Measurements from ENCODE around the gene SCAI.

SCAI gene

DNA sequence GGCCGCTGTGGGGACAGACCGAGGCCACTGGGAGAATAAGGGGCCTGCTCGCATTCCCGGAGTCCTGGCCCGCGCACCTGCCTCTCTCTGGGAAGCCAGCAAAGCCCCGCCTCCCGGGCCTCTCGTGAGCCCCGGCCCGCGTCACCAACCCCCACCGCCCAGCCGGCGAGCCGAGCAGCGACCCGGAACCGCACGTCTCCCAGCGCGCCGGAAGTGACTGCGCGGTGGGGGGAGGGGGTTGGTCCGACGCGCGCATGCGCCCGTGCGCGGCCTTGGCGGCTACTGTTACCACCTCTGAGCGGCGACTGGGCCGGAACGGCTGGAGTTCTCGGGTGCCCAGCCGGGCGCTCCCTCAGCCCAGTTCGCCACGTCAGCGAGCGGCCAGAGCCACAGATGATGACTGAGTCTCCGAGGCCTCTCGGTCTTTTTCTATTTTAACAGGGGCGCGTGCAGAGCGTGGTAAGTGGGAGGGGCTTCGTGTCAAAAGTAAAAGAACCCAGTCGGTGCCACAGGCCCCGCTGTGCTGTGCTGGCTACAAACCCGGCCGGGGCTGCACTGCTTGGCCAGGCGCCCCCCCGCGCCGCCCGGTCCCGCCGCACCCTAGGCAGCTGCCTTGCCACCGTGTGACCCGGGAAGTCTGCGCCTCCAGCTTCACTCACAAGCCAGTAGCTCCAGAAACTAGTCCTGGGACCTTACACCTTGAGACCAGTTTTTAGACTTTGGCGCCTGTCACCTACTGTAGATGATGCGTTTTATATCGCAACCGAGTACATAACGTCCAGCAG is 202.2 kb downstream of the SCAI start, which contains the start of gene GOLGA1:
Gene GOLGA1, minus strand, starts transcription at position 190 of the 785 bp plus-strand sequence. CDS start 2,372 bp downstream, outside the sequence.
- DNase-seq = peak; percentile 99

- peak; percentile 98 for DNase-seq
Observed at GRCh38 chr9:124940521-124940893, 202.8 kb downstream of the SCAI start.

DNA sequence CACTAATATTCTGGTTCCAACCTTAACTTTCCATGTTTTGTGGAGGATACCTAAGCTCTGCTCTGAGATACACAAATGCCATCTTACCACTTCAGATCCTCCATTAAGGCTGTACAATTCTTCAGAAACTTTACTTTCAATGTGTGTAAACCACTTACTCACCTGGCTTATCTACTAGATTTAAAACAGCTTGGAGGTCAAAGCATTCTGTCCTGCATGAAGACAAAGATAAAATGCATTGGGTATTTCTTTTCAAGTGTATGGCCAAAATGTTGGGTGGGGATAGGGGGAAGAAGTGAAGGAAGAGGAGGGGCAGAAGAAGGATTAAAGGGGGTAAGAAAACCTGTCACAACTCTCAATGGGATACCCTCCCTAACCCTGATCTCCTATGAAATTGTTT is 203.4 kb downstream of the SCAI start:
- no peak for DNase-seq

GRCh38 chr9:124934290-124934689 is 209.0 kb downstream of the SCAI start:
- no peak for DNase-seq

DNA sequence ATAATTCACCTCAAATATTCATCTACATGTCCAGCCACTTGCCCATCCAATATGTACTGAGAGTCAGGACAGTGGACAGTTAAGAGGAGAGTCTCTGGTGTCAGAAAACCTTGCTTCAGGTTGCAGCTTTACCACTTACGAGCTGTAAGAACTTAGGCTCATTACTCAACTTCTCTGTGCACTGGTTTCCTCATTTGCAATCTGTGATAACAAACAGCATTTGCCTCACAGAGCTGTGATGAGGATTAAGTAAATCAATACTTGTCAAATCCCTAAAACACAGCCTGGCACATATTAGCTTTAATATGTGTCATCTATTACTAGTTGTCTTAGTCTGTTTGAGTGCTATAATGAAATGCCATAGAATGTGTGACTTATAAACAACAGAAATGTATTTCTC is 211.0 kb downstream of the SCAI start:
- DNase-seq = no peak

DNA sequence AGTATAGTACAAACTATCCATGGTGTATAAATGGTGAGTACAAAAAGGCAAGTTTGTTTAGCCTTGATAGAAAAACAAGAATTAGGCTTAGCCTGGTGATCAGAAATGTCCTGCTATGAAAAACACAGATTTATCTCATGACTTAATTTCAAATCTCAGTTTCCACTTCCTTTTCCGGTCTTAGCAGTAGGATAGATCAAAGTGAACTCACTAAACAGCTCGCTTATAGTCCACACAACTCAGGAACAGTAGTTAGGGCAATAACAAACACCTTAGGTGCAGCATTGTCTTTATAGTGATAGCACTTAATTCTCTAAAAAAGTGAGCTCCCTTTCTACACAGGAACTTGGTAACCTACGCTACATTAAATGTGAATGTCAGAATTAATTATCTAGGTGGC is 213.9 kb downstream of the SCAI start:
- no peak for DNase-seq

GRCh38 chr9:124928116-124928515 is 215.2 kb downstream of the SCAI start:
- no peak for DNase-seq

DNA sequence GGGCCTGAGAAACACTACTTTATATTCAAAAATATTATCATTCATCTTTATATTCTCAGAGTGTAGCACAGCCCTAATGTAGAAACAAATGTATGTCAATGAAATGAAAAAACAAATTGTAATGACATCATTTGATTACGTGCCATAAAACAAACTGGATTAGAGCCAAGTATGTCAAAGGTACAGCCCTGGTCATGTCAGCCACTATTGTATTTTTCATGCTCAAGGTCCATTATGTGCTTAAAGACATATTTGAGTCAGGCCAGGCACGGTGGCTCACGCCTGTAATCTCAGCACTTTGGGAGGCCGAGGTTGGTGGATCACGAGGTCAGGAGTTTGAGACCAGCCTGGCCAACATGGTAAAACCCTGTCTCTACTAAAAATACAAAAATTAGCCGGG is 222.9 kb downstream of the SCAI start:
- DNase-seq = peak; percentile 19

DNA sequence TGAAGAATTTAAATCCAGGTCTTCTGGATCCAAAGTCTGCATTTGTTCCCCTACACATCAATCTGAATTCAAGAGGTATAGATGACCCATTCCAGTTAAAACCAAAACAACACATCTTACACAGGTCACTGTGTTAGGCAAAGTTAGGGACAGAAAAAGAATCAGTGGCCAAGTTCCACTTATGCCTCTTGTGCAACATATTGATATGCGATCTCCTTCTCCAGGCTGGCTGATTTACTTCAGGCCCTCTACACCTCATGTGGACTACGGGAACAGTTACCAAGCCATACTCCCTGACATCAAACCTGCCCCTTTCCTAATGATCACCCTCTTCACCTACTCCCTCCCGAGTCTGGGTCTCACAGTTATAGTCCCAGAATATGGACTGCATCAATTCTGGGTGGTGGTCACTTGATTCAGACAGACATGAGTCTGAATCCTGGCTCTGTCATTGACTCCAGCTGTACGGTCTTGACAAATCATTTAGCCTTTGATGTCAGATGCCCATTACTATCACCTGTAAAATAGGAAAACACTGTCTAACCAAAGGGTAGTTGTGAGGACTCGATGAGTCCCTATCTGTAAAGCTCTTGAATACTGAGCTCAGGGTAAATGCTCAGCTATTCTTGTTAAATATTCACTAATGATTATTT is 228.4 kb downstream of the SCAI start:
- no peak for DNase-seq

GRCh38 chr9:124913378-124913777 is 229.9 kb downstream of the SCAI start:
- DNase-seq = no peak

DNA sequence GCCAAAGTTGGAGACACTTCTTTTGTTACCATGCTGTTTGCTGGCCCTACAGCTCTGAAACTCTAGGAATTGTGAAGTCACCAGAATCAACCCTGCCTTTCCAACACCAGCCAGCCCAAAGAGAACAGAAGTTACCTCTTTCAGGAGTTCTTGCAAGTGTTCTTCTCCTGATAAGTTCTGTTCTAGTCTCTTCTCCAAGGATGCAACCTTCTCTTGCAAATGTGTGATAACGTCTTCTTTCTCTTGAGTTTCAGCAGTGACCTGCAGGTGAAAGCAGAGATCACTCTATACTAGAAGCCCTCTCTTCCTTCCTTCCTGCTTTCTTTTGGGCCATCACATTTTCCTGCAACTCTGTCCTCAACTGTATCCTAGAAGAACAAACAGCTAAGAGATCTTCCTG is 231.6 kb downstream of the SCAI start:
- no peak for DNase-seq

DNA sequence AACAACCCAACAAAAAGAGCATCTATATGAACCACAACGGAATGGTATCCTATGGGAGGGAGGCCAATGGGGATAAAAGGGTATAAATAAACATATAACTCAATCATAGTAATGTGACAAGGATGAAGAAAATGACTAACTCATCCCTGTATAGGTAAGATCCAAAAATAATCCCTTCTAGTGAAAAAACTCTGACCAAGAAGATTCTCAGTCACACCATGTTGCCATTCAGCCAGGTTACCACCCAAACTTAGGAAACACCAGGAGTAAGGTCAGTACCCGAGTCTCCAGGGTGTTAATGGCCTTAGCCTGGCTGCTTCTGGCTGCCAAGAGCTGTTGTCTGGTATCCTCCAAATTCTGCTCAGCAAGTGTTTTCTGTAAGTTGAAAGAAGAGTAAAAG is 235.2 kb downstream of the SCAI start:
- DNase-seq = no peak

DNA sequence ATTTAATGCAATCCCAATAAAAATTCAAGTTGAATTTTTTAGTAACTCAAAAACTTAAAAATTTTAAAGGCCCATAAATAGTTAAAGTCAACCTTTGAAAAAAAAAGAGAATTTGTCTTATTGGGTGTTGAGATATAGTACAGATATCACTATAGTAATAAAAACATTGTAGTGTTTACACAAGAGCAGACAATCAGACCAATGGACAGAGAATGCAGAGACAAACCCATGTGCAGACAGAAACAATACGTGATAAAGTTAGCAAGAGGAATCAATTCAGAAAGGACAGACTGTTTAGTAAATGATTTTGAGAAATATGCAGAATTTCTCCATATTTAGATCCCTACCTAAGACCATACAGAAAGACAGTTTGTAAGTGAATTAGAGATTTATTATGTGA is 236.4 kb downstream of the SCAI start:
- DNase-seq = no peak

- no peak for DNase-seq
Observed at GRCh38 chr9:124899845-124900244, 243.5 kb downstream of the SCAI start.

GRCh38 chr9:124897570-124898460 is 245.5 kb downstream of the SCAI start:
- no peak for DNase-seq

GRCh38 chr9:124894741-124895170 is 248.6 kb downstream of the SCAI start:
- DNase-seq = peak; percentile 50

GRCh38 chr9:124894035-124894740 is 249.1 kb downstream of the SCAI start:
- no peak for DNase-seq

Measured in NCI-H69 (cell line).